Dermis microvascular lymphatic vessel endothelial cell (primary cell): Measurements from ENCODE around the gene EFNA5. TPM values are rescaled to one million over a fixed set of nuclear protein-coding genes. Genes with fewer than 3 reads are reported as not detected.

Experiments used
- DNase-seq, 2 donors: peaks; one replicate each; pipeline versions ENCODE4 v3.0.0 to v3.0.0-alpha.2; 2010; ENCODE audit warnings: low read depth in 2 of 2
- total RNA-seq: library from RNA; depleted of rRNA; stranded (reverse); fragments of >200 nt; gene quantifications from 2 replicates; pipeline ENCODE4 v1.2.1, GENCODE V29; 2014

Gene EFNA5
- total RNA-seq, 1 donor from 2014 or later, result 101 TPM

- no peak for DNase-seq
These were observed 122.3 kb downstream of the EFNA5 start for GRCh38 chr5:107548477-107548876.

- DNase-seq, result no peak
These were observed 124.0 kb downstream of the EFNA5 start for GRCh38 chr5:107546719-107547118.

GRCh38 chr5:107545486-107545885, 125.3 kb downstream of the EFNA5 start:
- no peak for DNase-seq

GRCh38 chr5:107544967-107545366, 125.8 kb downstream of the EFNA5 start:
- no peak for DNase-seq

- DNase-seq, result no peak
These were observed 126.3 kb downstream of the EFNA5 start for GRCh38 chr5:107544476-107544875.

GRCh38 chr5:107543868-107544267, 126.9 kb downstream of the EFNA5 start:
- no peak for DNase-seq

GRCh38 chr5:107542831-107543231, 127.9 kb downstream of the EFNA5 start:
- peak; percentile 75 to 88 for DNase-seq

- peak; percentile 92 to 99 for DNase-seq
These were observed 128.3 kb downstream of the EFNA5 start for GRCh38 chr5:107542428-107542827.

GRCh38 chr5:107541400-107541799, 129.3 kb downstream of the EFNA5 start:
- DNase-seq, result peak in 1 of 2 donors; percentile 18

- no peak for DNase-seq
These were observed 130.9 kb downstream of the EFNA5 start for GRCh38 chr5:107539726-107540330.

GRCh38 chr5:107538805-107539445, 131.8 kb downstream of the EFNA5 start:
- no peak for DNase-seq

GRCh38 chr5:107538331-107538730, 132.4 kb downstream of the EFNA5 start:
- no peak for DNase-seq

- no peak for DNase-seq
These were observed 134.9 kb downstream of the EFNA5 start for GRCh38 chr5:107535849-107536248.

- no peak for DNase-seq
These were observed 136.5 kb downstream of the EFNA5 start for GRCh38 chr5:107533910-107534876.

GRCh38 chr5:107532916-107533315, 137.8 kb downstream of the EFNA5 start:
- no peak for DNase-seq

- DNase-seq, result no peak
These were observed 138.4 kb downstream of the EFNA5 start for GRCh38 chr5:107532169-107532878.

- DNase-seq, result no peak
These were observed 139.4 kb downstream of the EFNA5 start for GRCh38 chr5:107531308-107531707.

- no peak for DNase-seq
These were observed 141.1 kb downstream of the EFNA5 start for GRCh38 chr5:107529618-107530017.

GRCh38 chr5:107526270-107526937, 144.3 kb downstream of the EFNA5 start:
- DNase-seq, result no peak

GRCh38 chr5:107524111-107524510, 146.6 kb downstream of the EFNA5 start:
- DNase-seq, result peak in 1 of 2 donors; percentile 33
